GM15510 (cell line): Measurements from ENCODE around the gene MYL6B.
A peak's percentile ranks its signal among the peaks of the same experiment; 100 is the strongest.

Experiments used
- POLR2A ChIP-seq: IDR thresholded peaks from 3 replicates; pipeline ENCODE4 v1.6.1; 2011; ENCODE audit warnings: borderline replicate concordance; ENCODE audit not compliant: insufficient read length; ENCODE audit errors: extremely low read depth

Gene MYL6B

GRCh38 chr12:56158029-56158925 is 5.9 kb downstream of the MYL6B start, which contains the start of gene MYL6:
MYL6 (plus strand) TSS chr12:56158359; CDS start chr12:56158402, 43 bp downstream.
- peak; percentile 98 for TF ChIP-seq POLR2A

DNA sequence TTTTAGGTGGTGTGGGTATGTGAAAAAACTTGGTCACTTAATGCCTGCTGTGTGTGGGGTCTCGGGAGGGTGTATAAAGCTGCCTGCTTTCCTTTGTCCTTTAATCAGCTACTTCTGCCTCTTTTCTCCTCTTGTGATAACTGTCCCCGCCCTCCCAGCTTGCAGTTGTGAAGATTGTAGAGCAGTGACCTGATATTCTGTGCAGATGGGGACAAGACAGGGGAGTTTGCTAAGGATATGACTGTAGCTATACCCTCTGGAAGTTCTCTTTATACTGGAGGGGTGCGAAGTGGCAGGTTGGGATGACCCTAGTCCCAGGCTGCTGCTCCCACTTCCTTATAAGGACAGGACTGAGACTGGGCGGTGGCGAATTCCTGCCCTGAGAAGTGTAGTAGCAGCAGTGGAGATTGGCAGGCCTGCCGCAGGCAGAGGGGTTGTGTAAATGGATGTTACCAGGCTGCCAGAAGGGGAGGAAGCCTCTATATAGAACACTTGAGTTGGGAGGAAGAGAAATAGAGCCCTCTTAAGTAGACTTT is 6.6 kb downstream of the MYL6B start:
- no peak for TF ChIP-seq POLR2A

GRCh38 chr12:56159482-56160192 is 7.2 kb downstream of the MYL6B start:
- TF ChIP-seq POLR2A = no peak

DNA sequence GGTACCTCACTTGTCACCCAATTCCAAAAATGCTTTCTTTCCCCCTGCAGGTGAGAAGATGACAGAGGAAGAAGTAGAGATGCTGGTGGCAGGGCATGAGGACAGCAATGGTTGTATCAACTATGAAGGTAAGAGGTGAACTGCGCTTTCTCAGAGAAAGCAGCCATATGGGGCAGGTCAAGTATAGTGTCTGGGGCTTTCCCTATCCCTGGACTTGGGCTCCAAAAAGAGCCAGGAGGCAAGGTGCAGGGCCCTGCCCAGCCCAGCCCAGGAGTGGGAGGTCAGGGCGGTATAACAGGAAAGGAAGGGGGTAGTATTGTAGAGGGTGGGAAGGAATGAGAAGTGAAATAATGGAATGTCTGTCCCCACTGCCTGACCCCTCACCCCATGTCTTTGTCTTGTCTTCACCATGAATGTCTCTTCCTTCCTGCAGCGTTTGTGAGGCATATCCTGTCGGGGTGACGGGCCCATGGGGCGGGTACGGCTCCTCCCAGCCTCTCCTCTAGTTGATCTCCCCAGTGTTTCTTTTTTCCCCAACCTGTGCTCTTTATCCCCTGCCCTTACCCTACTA is 7.9 kb downstream of the MYL6B start:
- peak; percentile 36 for TF ChIP-seq POLR2A

DNA sequence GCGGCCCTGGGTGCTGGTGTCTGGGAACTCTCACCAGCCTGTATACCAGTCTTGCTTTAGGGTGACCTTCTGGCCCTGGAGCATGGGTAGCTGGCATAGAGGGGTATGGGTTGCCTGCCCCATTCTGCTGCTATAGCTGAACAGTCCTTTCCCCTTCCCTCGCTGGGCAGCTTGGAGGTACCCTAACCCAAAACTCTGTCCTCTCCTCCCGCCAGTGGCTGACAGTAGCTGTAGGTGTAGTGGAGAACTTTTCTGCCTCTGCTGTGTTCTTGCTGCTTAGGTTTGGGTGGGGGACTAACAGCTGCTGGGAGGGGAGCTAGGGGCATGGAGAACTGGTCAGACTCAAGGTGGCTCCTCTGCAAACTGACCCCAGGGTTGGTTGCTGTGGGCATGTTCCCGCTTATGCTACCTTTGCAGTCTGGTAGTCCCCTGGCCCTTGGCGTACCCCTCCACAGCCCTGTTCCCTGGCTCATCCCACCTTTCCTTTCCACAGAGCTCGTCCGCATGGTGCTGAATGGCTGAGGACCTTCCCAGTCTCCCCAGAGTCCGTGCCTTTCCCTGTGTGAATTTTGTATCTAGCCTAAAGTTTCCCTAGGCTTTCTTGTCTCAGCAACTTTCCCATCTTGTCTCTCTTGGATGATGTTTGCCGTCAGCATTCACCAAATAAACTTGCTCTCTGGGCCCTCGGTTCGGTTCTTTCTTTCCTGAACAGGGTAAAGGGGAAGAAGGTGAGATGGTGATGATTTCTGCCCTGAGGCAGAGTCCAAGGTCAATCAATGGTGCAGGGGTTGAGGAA is 8.7 kb downstream of the MYL6B start:
- no peak for TF ChIP-seq POLR2A

DNA sequence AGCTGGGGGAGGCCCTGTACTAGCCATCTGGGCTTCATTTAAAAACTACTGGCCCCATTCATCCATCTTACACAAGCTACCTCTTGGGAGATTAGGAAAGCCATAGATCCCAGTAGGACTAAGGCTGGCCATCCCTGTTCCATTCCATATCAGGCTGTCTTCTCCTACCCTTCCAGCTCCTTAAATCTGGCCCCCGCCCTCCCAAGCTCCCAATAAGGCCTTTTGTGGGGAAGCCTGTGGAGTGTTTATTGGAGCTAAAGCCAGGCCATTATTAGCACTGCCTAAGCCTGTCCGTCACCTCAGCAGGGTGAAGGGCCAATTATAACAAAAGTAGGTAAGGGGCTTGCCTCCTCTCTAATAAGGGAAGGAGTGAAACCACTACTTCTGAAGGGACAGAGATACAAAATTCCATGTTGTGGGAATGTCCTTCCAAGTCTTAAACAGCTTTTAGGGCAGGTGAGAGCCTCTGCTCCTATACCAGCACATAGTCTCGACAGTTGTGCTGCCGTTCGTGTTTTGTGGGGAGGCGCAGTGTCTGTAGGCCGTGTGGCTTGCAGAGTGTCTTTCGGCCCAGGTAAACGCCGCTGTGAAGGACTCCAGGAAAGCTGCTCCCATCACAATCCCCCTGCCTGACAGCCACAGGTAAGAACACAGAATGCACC is 9.4 kb downstream of the MYL6B start:
- TF ChIP-seq POLR2A = no peak

GRCh38 chr12:56162468-56163290 is 10.3 kb downstream of the MYL6B start:
- TF ChIP-seq POLR2A = no peak

DNA sequence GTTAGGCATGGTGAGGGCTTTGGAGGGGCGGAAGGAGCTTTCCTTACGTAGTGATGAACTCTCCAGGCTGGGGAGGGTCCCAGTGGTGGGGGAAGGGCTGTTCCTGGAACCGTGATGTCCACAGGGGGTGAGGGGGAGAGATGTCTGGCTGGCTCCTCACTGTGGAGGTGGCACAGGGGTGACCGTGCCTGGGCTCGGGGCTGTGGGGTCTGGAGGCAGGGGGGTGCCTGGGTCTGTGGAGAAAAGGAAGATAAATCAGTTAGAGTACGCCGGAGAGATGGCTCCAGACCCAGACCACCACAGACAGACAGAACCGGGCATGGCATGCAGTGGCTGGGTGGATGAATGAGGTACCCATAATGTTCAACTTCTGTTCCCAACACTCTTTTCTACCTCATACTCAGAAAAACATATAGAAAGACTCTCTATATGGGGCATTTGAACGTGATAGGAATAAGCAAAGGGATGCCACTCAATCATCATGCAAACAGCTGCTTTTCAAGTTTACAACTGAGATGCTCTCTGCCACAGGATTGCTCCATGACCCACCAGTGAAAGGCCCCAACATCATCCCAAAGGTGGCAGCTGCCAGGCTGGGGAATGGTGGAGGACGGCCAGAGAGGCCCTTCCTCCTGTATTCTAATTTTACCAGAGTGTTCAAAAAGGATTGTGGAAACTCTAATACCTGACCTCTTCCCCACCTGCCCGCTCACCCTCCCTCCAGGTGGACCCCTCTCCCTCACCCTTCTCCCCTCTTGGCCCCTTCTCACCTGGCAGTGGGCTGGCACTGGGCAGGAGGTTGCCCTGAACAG is 11.4 kb downstream of the MYL6B start:
- no peak for TF ChIP-seq POLR2A

DNA sequence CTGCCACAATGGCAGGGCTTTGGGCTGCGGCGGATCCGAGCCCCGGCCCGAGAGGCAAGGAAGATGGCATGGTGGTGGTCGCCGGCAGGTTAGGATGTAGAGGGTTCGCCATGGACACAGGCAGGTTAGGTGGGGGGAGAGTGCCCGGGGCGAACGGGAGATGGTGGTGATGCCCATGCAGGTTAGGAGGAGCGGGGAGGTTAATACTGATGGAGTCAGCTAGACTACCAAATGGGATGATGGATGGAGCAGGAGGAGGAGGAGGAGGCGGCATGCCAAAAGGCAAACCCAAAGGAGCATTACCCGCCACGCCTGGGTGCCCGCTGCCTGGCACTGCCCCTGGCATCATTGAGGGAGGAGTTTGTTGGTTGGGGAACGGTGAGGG is 11.9 kb downstream of the MYL6B start:
- no peak for TF ChIP-seq POLR2A

GRCh38 chr12:56165369-56165768 is 13.0 kb downstream of the MYL6B start:
- no peak for TF ChIP-seq POLR2A

DNA sequence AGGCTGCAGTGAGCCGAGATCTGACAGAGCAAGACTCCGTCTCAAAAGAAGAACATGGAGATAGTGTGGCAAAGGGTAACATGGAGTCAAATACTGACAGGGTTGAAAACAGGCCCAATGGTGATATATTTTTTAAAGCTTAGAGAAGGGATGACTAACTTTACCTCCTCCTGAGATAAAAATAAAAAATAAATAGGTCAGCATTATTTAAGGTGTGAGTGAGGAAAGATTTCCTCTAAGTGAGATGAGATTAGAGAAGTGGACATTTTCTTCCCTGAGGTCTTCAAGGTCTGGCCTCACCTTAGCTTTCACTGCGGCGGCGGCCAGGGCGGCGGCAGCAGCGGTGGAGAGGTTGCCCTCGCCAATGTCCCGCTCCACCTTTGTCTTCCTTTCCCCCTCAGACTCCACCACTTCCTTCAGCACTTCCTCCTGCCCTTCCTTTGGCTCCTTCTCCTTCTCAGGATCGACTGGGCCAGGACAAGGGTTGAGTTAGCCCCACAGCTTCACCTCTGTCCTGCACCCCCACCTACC is 16.9 kb downstream of the MYL6B start:
- TF ChIP-seq POLR2A = no peak

- TF ChIP-seq POLR2A = no peak
Observed at GRCh38 chr12:56172839-56173238, 20.5 kb downstream of the MYL6B start.
